Rectal smooth muscle tissue (tissue), 1 donor: ENCODE results near the gene LGALS9C.
"Not testable (repeated sequence)": the region's sequence is repeated elsewhere in the genome, so short reads cannot be mapped to it uniquely, and the experiment has no call there.

Experiments used
- H3K27ac ChIP-seq: one replicate; pipeline ENCODE4 v1.7.0; 2013; ENCODE audit warnings: low read depth, low read length, inconsistent platforms
- H3K27me3 ChIP-seq: one replicate; pipeline ENCODE4 v1.7.0; 2013; ENCODE audit warnings: low read length; ENCODE audit not compliant: control insufficient read depth, insufficient read depth
- H3K36me3 ChIP-seq: one replicate; pipeline ENCODE4 v1.7.0; 2013; ENCODE audit warnings: low read length; ENCODE audit not compliant: control insufficient read depth, insufficient read depth
- H3K4me1 ChIP-seq: one replicate; pipeline ENCODE4 v1.7.0; 2013; ENCODE audit warnings: low read length; ENCODE audit not compliant: control insufficient read depth, insufficient read depth
- H3K4me3 ChIP-seq: one replicate; pipeline ENCODE4 v1.7.0; 2013; ENCODE audit warnings: low read length
- H3K9ac ChIP-seq: one replicate; pipeline ENCODE4 v1.7.0; 2013; ENCODE audit warnings: low read length

The LGALS9C gene

GRCh38 chr17:18487633-18488032, 11.0 kb downstream of the LGALS9C start:
- H3K9ac ChIP-seq, H3K27me3 ChIP-seq, H3K4me3 ChIP-seq, H3K4me1 ChIP-seq, H3K27ac ChIP-seq, H3K36me3 ChIP-seq: not testable (repeated sequence)

- not testable (repeated sequence) for H3K4me3 ChIP-seq, H3K4me1 ChIP-seq, H3K27ac ChIP-seq, H3K36me3 ChIP-seq, H3K27me3 ChIP-seq, H3K9ac ChIP-seq
Measured at GRCh38 chr17:18488622-18489021, 12.0 kb downstream of the LGALS9C start.

GRCh38 chr17:18490016-18490415, 13.4 kb downstream of the LGALS9C start:
- not testable (repeated sequence) for H3K4me3 ChIP-seq, H3K27ac ChIP-seq, H3K4me1 ChIP-seq, H3K27me3 ChIP-seq, H3K36me3 ChIP-seq, H3K9ac ChIP-seq

DNA sequence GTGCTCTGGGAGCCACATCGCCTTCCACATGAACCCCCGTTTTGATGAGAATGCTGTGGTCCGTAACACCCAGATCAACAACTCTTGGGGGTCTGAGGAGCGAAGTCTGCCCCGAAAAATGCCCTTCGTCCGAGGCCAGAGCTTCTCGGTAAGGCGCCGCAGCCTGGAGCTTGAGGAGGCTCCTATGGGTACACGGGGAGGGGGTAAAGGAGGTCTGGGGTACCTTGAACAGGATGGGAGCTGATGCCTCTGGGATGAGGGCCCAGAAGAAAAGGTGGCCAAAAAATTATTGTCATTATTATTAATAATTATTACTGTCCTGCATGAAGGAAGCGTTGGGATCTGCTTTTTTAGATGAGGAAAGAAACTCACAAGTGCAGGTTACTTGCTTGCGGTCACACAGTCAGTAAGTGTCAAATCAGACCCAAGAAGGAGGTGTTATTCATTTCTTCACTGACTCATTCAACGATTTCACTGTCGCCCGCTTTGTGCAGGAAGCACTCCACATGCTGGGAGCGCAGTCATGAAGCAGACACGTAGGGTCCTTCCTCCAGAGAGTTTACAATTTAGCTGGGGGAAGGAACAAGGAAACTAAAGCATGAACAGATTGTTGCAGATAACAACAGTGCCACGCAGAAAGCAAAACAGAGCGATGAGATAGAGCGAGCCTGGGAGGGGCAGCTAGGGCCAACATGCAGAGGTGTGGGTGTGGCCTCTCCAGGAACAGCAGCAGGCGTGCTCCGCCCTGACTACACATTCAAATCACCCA, 16.3 kb downstream of the LGALS9C start:
- H3K4me3 ChIP-seq, H3K27ac ChIP-seq, H3K9ac ChIP-seq, H3K4me1 ChIP-seq, H3K36me3 ChIP-seq, H3K27me3 ChIP-seq: not testable (repeated sequence)

- not testable (repeated sequence) for H3K27me3 ChIP-seq, H3K4me1 ChIP-seq, H3K27ac ChIP-seq, H3K36me3 ChIP-seq, H3K9ac ChIP-seq, H3K4me3 ChIP-seq
Measured at GRCh38 chr17:18494250-18494768, 17.7 kb downstream of the LGALS9C start.

- not testable (repeated sequence) for H3K9ac ChIP-seq, H3K27me3 ChIP-seq, H3K36me3 ChIP-seq, H3K4me3 ChIP-seq, H3K27ac ChIP-seq, H3K4me1 ChIP-seq
Measured at GRCh38 chr17:18497044-18497443, 20.5 kb downstream of the LGALS9C start.

- not testable (repeated sequence) for H3K36me3 ChIP-seq, H3K27ac ChIP-seq, H3K4me1 ChIP-seq, H3K4me3 ChIP-seq, H3K9ac ChIP-seq, H3K27me3 ChIP-seq
Measured at GRCh38 chr17:18499100-18499499, 22.5 kb downstream of the LGALS9C start.

- not testable (repeated sequence) for H3K36me3 ChIP-seq, H3K27me3 ChIP-seq, H3K4me1 ChIP-seq, H3K4me3 ChIP-seq, H3K9ac ChIP-seq, H3K27ac ChIP-seq
Measured at GRCh38 chr17:18499756-18500155, 23.2 kb downstream of the LGALS9C start.

DNA sequence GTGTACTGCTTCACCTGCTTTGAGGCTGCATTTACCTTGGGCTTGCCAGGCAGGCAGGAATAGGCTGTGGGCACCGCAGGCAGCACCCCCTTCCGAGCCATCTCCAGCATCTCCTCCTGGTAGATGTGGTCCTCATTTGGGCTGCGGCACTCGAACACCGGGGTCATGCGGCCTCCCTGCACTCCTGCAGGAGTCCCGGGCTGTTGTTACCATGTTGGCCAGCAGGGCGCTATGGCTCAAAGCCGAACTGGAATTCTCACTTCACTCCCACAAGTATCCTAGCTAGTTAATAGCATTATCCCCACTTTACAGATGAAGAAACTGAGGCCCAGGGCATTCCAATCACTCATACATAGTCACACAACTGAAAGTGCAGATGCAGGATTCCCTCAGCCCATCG, 23.7 kb downstream of the LGALS9C start:
- H3K4me1 ChIP-seq, H3K36me3 ChIP-seq, H3K27me3 ChIP-seq, H3K4me3 ChIP-seq, H3K9ac ChIP-seq, H3K27ac ChIP-seq: not testable (repeated sequence)

- not testable (repeated sequence) for H3K27me3 ChIP-seq, H3K9ac ChIP-seq, H3K4me3 ChIP-seq, H3K27ac ChIP-seq, H3K4me1 ChIP-seq, H3K36me3 ChIP-seq
Measured at GRCh38 chr17:18500816-18501215, 24.2 kb downstream of the LGALS9C start.

DNA sequence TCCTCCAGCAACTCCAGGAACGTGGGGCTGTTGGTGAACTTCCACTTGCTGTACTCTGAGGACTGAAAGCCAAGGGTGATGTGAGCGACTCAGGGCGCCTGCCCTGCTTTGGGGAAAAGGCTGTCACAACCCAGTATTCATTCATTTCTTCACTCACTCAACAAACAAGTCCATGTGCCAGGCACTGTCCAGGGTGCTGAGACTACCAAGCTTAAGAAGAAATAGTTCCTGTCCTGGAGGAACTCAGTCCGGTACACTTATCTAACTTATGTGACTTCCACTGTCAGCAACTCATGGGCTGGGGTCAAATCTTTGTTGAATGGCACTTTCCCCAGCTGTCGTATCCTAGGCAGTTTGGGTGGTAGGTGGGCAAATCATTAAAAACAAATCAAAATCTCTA, 26.6 kb downstream of the LGALS9C start:
- H3K9ac ChIP-seq, H3K4me1 ChIP-seq, H3K36me3 ChIP-seq, H3K27ac ChIP-seq, H3K4me3 ChIP-seq, H3K27me3 ChIP-seq: not testable (repeated sequence)

DNA sequence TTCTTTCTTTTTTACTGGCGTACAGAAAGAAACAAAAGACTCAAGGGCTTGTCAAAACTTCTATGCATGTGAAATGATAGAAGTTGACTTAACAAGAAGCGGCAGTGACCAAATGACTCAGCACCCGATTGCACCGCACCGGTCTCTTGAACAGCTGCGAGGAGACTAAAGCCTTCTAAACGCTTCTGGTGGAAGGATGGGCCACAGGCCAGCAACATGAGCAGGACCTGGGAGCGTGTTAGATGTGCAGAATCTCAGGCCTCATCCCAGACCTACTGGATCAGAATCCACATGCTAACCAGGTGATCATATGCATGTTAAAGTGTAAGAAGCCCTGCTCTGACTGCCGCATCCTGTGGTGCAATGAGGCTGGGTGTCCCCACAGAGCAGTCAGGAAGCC, 31.1 kb downstream of the LGALS9C start:
- H3K36me3 ChIP-seq, H3K27ac ChIP-seq, H3K9ac ChIP-seq, H3K27me3 ChIP-seq, H3K4me3 ChIP-seq, H3K4me1 ChIP-seq: not testable (repeated sequence)

DNA sequence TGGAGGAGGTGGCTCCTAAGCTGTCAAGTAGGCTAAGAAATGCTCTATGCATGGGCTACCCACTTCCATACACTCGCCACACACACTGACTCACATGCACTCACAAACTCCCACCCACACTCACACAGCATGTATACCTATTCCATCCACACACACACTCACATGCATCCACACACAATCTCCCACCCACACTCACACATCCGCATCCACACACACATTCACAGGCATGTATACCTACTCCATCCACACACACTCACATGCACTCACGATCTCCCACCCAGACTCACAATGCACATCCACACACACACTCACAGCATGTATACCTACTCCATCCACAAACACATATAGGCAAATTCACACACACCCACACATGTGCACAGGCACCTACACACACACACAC, 32.1 kb downstream of the LGALS9C start:
- not testable (repeated sequence) for H3K9ac ChIP-seq, H3K4me1 ChIP-seq, H3K36me3 ChIP-seq, H3K27ac ChIP-seq, H3K4me3 ChIP-seq, H3K27me3 ChIP-seq
